Measurements from ENCODE around the gene MLANA. TPM values are rescaled to one million over a fixed set of nuclear protein-coding genes. Genes with fewer than 3 reads are reported as not detected.

The MLANA gene
- total RNA-seq, 1 donor from 2014 or later = not detected

DNA sequence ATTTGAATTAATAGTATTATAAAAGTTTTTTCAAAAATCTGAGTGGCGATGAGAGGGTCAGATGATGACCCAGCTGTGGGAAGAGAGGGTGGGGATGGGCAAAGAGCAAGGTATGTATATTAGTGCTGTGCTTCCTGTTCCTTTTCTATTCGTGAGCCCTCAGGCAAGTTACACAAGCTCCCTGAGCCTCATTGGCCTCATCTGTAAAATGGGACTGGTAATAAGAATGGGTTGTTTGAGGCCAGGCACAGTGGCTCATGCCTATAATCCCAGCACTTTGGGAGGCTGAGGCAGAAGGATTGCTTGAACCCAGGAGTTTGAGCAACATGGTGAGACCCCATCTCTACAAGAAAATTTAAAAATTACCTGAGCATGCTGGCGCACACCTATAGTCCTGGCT, 24.0 kb upstream of the MLANA start:
- peaks cover 2% of the 10 kb centered on the region for H3K27me3 ChIP-seq (ENCODE audit: insufficient read depth, low read length)
- H3K4me2 ChIP-seq (ENCODE audit: low read length) = no peak overlapping the region
- FAIRE-seq = no peak
- H3K27ac Mint-ChIP-seq (ENCODE audit: unreplicated experiment) = no peak overlapping the region
- DNase-seq (ENCODE audit: low read depth) = no peak
- no peaks in the 10 kb centered on the region for H3K9me3 Mint-ChIP-seq (ENCODE audit: unreplicated experiment)
- TF ChIP-seq CTCF (IDR thresholded peaks at IDR 0.05; ENCODE audit: insufficient read depth, low read depth, low read length) (no peak), EZH2 (IDR thresholded peaks at IDR 0.05; ENCODE audit: insufficient read depth, low read length) (no peak)
- no peaks in the 10 kb centered on the region for H3K4me1 ChIP-seq (ENCODE audit: insufficient read depth, low read length)
- no peaks in the 10 kb centered on the region for H3K4me1 Mint-ChIP-seq (ENCODE audit: low read depth, unreplicated experiment)
- no peaks in the 10 kb centered on the region for H3K9me3 ChIP-seq (ENCODE audit: insufficient read depth, low read depth, low read length)
- no peak overlapping the region for H3K9ac ChIP-seq (ENCODE audit: low read length)
- no peaks in the 10 kb centered on the region for H3K36me3 Mint-ChIP-seq (ENCODE audit: low read depth, unreplicated experiment)
- H3K27ac ChIP-seq (ENCODE audit: low read depth, low read length) = no peak overlapping the region
- H3K4me3 Mint-ChIP-seq (ENCODE audit: unreplicated experiment) = no peak overlapping the region
- no peaks in the 10 kb centered on the region for H3K36me3 ChIP-seq (ENCODE audit: insufficient read depth, low read length)
- peaks cover 3% of the 10 kb centered on the region for H3K27me3 Mint-ChIP-seq (ENCODE audit: low read depth, unreplicated experiment)
- no peak overlapping the region for H3K4me3 ChIP-seq (ENCODE audit: insufficient read depth, low read depth, low read length)
- no peaks in the 10 kb centered on the region for H4K20me1 ChIP-seq (ENCODE audit: insufficient read depth, low read length)
- H2AFZ ChIP-seq (ENCODE audit: low read depth, low read length) = no peak overlapping the region
- no peaks in the 10 kb centered on the region for H3K79me2 ChIP-seq (ENCODE audit: insufficient read depth, low read length)

- Histone ChIP-seq H3K79me2 (ENCODE audit: insufficient read depth, low read length) (no peaks in the 10 kb centered on the region), H3K27ac (ENCODE audit: low read depth, low read length) (no peak overlapping the region), H3K4me2 (ENCODE audit: low read length) (no peak overlapping the region), H3K4me3 (ENCODE audit: insufficient read depth, low read depth, low read length) (no peak overlapping the region), H3K36me3 (ENCODE audit: insufficient read depth, low read length) (no peaks in the 10 kb centered on the region), H3K4me1 (ENCODE audit: insufficient read depth, low read length) (no peaks in the 10 kb centered on the region), H3K27me3 (ENCODE audit: insufficient read depth, low read length) (no peaks in the 10 kb centered on the region), H3K9ac (ENCODE audit: low read length) (no peak overlapping the region), H3K9me3 (ENCODE audit: insufficient read depth, low read depth, low read length) (no peaks in the 10 kb centered on the region), H4K20me1 (ENCODE audit: insufficient read depth, low read length) (no peaks in the 10 kb centered on the region), H2AFZ (ENCODE audit: low read depth, low read length) (no peak overlapping the region)
- no peak overlapping the region for H3K4me3 Mint-ChIP-seq (ENCODE audit: unreplicated experiment)
- TF ChIP-seq CTCF (IDR thresholded peaks at IDR 0.05; ENCODE audit: insufficient read depth, low read depth, low read length) (no peak), EZH2 (IDR thresholded peaks at IDR 0.05; ENCODE audit: insufficient read depth, low read length) (no peak)
- DNase-seq (ENCODE audit: low read depth) (no peak), FAIRE-seq (no peak)
- H3K4me1 Mint-ChIP-seq (ENCODE audit: low read depth, unreplicated experiment) = no peaks in the 10 kb centered on the region
- no peaks in the 10 kb centered on the region for H3K9me3 Mint-ChIP-seq (ENCODE audit: unreplicated experiment)
- H3K27ac Mint-ChIP-seq (ENCODE audit: unreplicated experiment) = no peak overlapping the region
- no peaks in the 10 kb centered on the region for H3K36me3 Mint-ChIP-seq (ENCODE audit: low read depth, unreplicated experiment)
- peaks cover 3% of the 10 kb centered on the region for H3K27me3 Mint-ChIP-seq (ENCODE audit: low read depth, unreplicated experiment)
These were observed 22.5 kb upstream of the MLANA start for GRCh38 chr9:5868235-5868634.

DNA sequence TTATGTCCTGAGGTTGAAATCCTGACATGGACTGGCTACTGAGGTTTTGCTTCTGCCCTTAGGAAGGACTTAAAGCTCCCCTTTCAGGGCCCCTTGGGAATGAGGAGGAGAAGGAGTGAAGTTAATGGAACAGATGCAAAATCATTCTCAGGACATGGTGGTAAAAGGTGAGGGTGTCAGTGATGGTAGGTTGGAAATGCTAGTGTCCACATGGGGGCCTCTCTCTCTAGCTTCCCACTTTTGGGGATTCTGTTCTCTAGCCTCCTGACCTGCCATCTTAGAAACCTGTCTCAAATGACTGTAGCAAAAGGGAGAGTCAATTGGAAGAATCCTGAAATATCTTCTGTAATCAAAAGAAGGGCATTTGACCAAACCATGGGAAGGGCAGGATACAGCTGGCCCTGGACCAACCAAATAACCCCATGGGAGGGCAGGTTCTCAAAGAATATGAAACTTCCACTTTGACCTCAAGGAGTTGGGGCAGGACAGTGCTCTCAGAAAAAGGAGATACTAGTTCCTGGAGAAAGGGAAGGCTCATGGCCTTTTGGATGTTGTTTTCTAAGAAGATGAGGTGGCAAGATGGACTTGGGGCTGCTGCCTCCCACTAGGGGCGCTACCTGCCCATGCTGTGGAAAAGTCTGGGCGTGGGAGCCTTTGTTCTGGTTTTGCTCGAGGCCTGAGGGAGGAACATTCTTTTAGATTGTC, 21.2 kb upstream of the MLANA start:
- Mint-ChIP-seq H3K36me3 (ENCODE audit: low read depth, unreplicated experiment) (peaks cover 1% of the 10 kb centered on the region), H3K27me3 (ENCODE audit: low read depth, unreplicated experiment) (peaks cover 3% of the 10 kb centered on the region), H3K4me1 (ENCODE audit: low read depth, unreplicated experiment) (no peaks in the 10 kb centered on the region), H3K27ac (ENCODE audit: unreplicated experiment) (no peak overlapping the region), H3K4me3 (ENCODE audit: unreplicated experiment) (no peak overlapping the region), H3K9me3 (ENCODE audit: unreplicated experiment) (no peaks in the 10 kb centered on the region)
- Histone ChIP-seq H3K4me1 (ENCODE audit: insufficient read depth, low read length) (no peaks in the 10 kb centered on the region), H3K27ac (ENCODE audit: low read depth, low read length) (no peak overlapping the region), H3K4me2 (ENCODE audit: low read length) (no peak overlapping the region), H3K4me3 (ENCODE audit: insufficient read depth, low read depth, low read length) (no peak overlapping the region), H3K9ac (ENCODE audit: low read length) (no peak overlapping the region), H3K27me3 (ENCODE audit: insufficient read depth, low read length) (no peaks in the 10 kb centered on the region), H3K9me3 (ENCODE audit: insufficient read depth, low read depth, low read length) (no peaks in the 10 kb centered on the region), H2AFZ (ENCODE audit: low read depth, low read length) (no peak overlapping the region), H3K79me2 (ENCODE audit: insufficient read depth, low read length) (no peaks in the 10 kb centered on the region), H4K20me1 (ENCODE audit: insufficient read depth, low read length) (no peaks in the 10 kb centered on the region), H3K36me3 (ENCODE audit: insufficient read depth, low read length) (no peaks in the 10 kb centered on the region)
- FAIRE-seq (no peak), DNase-seq (ENCODE audit: low read depth) (no peak)
- no peak for TF ChIP-seq EZH2 (IDR thresholded peaks at IDR 0.05; ENCODE audit: insufficient read depth, low read length)
- TF ChIP-seq CTCF (IDR thresholded peaks at IDR 0.05; ENCODE audit: insufficient read depth, low read depth, low read length) = no peak

All from astrocyte (in vitro differentiated cells and primary cell).